Activated gamma-delta T cell treated with anti-CD3 and anti-CD28 coated beads, Interleukin-2, amount 50 U/mL, for 16 hours (primary cell): ENCODE data around the gene PDIA4.
"Not testable (repeated sequence)": the region's sequence is repeated elsewhere in the genome, so short reads cannot be mapped to it uniquely, and the experiment has no call there.

Experiments
- DNase-seq: peaks from one replicate; pipeline ENCODE4 v3.0.0-alpha.2; 2020; ENCODE audit warnings: low read depth

The PDIA4 gene

GRCh38 chr7:149028346-149029109 is at the start of gene PDIA4:
Gene PDIA4, minus strand, starts transcription at chr7:149028505. Its CDS starts 97 bp downstream, at chr7:149028408.
- DNase-seq: peak; percentile 99

- DNase-seq: no peak
Observed at GRCh38 chr7:149077594-149077993, 49.3 kb upstream of the PDIA4 start.

- no peak for DNase-seq
Observed at GRCh38 chr7:149075286-149075685, 47.0 kb upstream of the PDIA4 start.

- no peak for DNase-seq
Observed at GRCh38 chr7:149074116-149074885, 46.0 kb upstream of the PDIA4 start.

GRCh38 chr7:149072438-149072775 is 44.1 kb upstream of the PDIA4 start:
- no peak for DNase-seq

GRCh38 chr7:149071641-149072437 is 43.5 kb upstream of the PDIA4 start:
- peak; percentile 21 for DNase-seq

DNA sequence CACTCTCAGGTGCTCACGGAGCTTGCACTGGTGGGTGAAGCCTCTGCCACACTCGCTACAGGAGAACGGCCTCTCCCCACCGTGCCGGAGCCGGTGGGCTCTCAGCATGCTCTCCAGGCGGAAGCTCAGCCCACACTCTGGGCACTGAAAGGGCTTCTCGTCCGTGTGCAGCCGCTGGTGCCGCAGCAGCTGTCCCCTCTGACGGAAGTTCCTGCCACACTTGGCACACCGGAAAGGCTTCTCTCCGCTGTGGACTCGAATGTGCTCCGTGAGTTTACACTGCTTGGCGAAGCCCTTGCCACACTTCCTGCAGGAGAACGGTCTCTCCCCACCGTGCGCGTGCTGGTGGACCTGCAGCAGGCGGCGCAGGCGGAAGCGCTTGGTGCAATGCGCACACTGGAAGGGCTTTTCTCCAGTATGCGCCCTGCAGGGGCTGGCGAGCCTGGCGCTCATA is 42.9 kb upstream of the PDIA4 start:
- no peak for DNase-seq

DNA sequence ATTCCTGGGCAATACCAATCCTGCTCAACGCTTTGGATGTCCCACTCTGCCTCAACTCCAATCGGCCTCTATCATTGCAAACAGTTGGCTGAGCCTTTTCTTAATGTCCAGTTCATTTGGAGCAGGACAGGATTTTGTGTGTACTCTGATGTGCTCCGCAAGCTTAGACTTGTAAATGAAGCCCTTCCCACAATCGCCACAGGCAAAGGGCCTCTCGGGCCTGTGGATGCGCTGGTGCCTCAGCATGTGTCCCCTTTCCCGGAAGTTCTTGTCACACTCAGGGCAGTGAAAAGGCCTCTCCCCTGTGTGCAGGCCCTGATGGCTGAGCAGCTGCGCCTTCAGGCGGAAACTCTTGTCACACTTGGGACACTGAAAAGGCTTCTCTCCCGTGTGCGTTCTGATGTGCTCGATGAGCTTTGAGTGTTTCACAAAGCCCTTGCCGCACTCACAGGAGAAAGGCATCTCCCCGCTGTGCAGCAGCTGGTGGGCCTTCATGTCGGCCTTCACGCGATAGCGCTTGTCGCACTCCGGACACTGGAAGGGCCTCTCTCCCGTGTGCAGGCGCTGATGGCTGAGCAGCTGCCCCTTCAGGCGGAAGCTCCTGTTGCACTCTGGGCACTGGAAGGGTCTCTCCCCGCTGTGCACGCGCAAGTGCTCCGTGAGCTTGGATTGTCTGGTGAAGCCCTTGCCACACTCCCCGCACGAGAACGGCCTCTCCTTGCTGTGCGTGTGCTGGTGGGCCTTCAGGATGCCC is 42.2 kb upstream of the PDIA4 start:
- no peak for DNase-seq

GRCh38 chr7:149067869-149068268 is 39.6 kb upstream of the PDIA4 start:
- no peak for DNase-seq

DNA sequence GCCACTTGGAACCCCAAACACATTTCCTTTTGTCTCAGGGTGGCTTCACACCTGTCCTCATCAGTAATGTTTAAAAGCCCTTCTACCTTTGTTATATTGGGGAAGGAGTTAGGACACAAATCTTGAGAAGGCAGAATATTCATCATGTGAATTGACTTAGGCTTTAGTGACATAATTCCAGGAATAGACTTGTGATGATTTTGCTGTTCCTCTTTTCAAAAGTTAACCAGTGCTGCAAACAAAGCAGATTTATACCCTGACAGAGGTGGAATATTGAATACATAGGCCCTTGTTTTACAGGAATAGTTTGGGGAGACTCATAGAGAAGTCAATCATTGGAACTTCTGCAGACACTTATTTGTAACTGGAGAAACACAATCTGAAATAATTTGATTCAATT is 35.2 kb upstream of the PDIA4 start:
- no peak for DNase-seq

GRCh38 chr7:149062217-149062899 is 34.1 kb upstream of the PDIA4 start:
- DNase-seq: not testable (repeated sequence)

- DNase-seq: no peak
Observed at GRCh38 chr7:149060156-149060555, 31.9 kb upstream of the PDIA4 start.

DNA sequence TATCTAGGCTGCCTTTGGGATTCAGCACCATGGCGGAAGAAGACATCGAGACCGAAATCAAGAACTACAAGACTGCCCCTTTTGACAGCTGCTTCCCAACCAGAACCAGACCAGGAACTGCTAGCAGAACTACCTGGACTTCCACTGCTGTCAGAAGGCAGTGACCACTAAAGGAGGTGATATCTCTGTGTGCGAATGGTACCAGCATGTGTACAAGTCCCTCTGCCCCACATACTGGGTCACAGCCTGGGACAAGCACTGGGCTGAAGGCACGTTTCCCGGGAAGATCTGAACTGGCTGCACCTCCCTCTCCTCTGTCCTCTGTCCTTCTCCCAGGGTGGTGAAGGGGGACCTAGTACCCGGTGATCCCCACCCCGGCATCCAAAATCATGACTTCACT is 25.6 kb upstream of the PDIA4 start:
- DNase-seq: no peak

DNA sequence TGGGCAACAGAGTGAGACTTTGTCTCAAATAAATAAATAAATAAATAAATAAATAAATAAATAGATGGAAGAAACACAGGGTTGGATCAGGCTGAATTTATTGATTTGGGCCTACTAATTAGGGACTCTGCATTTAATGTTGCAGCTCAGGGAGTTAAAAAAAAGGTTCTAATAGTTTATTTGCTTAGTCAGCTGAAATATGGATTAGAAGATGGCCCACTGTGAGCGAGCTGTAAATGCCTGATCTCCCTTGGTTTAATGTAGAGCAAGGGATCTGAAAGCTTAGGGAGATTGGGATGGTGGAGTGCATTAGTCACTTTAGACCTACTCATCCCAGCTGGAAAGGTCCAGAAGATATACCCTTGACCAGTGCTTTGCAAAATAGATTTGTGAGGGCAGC is 25.1 kb upstream of the PDIA4 start:
- no peak for DNase-seq

DNA sequence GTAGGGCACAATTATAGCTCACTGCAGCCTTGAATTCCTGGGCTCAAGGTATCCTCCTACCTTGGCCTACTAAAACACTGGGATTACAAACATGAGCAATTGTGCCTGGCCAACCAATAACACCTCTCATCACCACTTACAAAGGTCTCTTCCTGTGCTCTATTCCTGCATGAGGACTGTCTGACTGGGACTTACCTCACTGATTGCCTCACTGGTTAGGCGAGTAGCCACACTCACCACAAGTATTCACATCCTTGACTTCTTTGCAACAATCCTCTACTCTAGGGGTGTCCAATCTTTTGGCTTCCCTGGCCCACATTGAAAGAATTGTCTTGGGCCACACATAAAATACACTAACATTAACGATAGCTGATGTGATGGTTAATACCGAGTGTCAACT is 22.6 kb upstream of the PDIA4 start:
- DNase-seq: no peak

- no peak for DNase-seq
Observed at GRCh38 chr7:149048805-149049204, 20.5 kb upstream of the PDIA4 start.

GRCh38 chr7:149046416-149046815 is 18.1 kb upstream of the PDIA4 start:
- no peak for DNase-seq

- no peak for DNase-seq
Observed at GRCh38 chr7:149043936-149044335, 15.6 kb upstream of the PDIA4 start.

DNA sequence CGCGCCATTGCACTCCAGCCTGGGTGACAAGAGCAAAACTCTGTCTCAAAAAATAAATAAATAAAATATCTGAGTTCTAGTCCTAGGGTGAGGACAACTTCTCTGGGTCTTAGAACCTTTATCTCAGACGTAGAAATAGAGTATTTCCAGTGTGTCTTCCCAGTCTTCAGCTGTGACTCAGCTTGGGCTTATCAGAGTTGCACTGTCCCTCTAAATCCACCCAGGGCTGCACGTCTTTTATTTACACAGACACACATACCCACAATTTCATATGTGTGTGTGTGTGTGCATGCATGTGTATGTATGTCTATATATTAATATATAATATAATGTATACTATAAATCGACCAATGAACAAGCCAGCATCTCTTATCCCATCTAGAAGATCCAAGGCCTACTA is 13.0 kb upstream of the PDIA4 start:
- no peak for DNase-seq

DNA sequence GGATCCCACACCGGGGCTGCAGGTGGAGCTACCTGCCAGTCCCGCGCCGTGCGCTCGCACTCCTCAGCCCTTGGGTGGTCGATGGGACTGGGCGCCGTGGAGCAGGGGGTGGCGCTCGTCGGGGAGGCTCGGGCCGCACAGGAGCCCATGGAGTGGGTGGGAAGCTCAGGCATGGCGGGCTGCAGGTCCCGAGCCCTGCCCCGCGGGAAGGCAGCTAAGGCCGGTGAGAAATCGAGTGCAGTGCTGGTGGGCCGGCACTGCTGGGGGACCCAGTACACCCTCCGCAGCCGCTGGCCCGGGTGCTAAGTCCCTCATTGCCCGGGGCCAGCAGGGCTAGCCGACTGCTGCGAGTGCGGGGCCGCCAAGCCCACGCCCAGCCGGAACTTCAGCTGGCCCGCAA is 10.3 kb upstream of the PDIA4 start:
- not testable (repeated sequence) for DNase-seq

- DNase-seq: no peak
Observed at GRCh38 chr7:149036676-149037075, 8.4 kb upstream of the PDIA4 start.
